PFSK-1 (cell line): ENCODE data around the gene TBXAS1.

ENCODE experiments used
- FOXP2 ChIP-seq: optimal IDR thresholded peaks from 2 replicates; pipeline ENCODE3; 2011; ENCODE audit warnings: borderline replicate concordance, control low read depth, inconsistent platforms; ENCODE audit not compliant: insufficient read depth; ENCODE audit errors: extremely low read length, extremely low read depth
- POLR2AphosphoS5 ChIP-seq: IDR thresholded peaks from 2 replicates; pipeline ENCODE4 v1.6.1; 2012; ENCODE audit warnings: low read depth, mild to moderate bottlenecking, control low read depth, low read length, moderate library complexity
- SIN3A ChIP-seq: IDR thresholded peaks from 2 replicates; pipeline ENCODE4 v1.6.1; 2012; ENCODE audit warnings: mild to moderate bottlenecking, low read length, moderate library complexity, borderline replicate concordance; ENCODE audit not compliant: insufficient read depth
- TAF1 ChIP-seq: IDR thresholded peaks from 2 replicates; pipeline ENCODE4 v1.6.1; 2012; ENCODE audit warnings: low read length, control low read depth, borderline replicate concordance; ENCODE audit not compliant: insufficient read depth
- TF ChIP-seq, protein P1 (sequence below), 2 experiments: IDR thresholded peaks; 2 replicates each; pipeline versions ENCODE4 v1.6.1 to v1.8.0; 2011 to 2012; ENCODE audit warnings: low read depth in 2 of 2, low read length in 2 of 2, control low read depth in 1 of 2, inconsistent platforms in 1 of 2, mild to moderate bottlenecking in 1 of 2, moderate library complexity in 1 of 2; ENCODE audit not compliant: insufficient read depth in 1 of 2

The TBXAS1 gene

GRCh38 chr7:139946533-139946932, 117.5 kb downstream of the TBXAS1 start:
- TF ChIP-seq, protein P1, sequence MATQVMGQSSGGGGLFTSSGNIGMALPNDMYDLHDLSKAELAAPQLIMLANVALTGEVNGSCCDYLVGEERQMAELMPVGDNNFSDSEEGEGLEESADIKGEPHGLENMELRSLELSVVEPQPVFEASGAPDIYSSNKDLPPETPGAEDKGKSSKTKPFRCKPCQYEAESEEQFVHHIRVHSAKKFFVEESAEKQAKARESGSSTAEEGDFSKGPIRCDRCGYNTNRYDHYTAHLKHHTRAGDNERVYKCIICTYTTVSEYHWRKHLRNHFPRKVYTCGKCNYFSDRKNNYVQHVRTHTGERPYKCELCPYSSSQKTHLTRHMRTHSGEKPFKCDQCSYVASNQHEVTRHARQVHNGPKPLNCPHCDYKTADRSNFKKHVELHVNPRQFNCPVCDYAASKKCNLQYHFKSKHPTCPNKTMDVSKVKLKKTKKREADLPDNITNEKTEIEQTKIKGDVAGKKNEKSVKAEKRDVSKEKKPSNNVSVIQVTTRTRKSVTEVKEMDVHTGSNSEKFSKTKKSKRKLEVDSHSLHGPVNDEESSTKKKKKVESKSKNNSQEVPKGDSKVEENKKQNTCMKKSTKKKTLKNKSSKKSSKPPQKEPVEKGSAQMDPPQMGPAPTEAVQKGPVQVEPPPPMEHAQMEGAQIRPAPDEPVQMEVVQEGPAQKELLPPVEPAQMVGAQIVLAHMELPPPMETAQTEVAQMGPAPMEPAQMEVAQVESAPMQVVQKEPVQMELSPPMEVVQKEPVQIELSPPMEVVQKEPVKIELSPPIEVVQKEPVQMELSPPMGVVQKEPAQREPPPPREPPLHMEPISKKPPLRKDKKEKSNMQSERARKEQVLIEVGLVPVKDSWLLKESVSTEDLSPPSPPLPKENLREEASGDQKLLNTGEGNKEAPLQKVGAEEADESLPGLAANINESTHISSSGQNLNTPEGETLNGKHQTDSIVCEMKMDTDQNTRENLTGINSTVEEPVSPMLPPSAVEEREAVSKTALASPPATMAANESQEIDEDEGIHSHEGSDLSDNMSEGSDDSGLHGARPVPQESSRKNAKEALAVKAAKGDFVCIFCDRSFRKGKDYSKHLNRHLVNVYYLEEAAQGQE (IDR thresholded peaks at IDR 0.05; ENCODE audit: insufficient read depth in 1 of 2, low read depth in 2 of 2, low read length in 2 of 2), result no peak
- TF ChIP-seq FOXP2 (no peak), TAF1 (no peak), POLR2AphosphoS5 (no peak), SIN3A (no peak)

- TF ChIP-seq POLR2AphosphoS5, result no peak
- TF ChIP-seq, protein P1 (IDR thresholded peaks at IDR 0.05; ENCODE audit: insufficient read depth in 1 of 2, low read depth in 2 of 2, low read length in 2 of 2), result no peak
- TF ChIP-seq SIN3A, result no peak
- TF ChIP-seq FOXP2, result no peak
- TF ChIP-seq TAF1, result no peak
Observed at GRCh38 chr7:139947021-139947420, 118.0 kb downstream of the TBXAS1 start.

GRCh38 chr7:139948167-139948566, 119.1 kb downstream of the TBXAS1 start:
- TF ChIP-seq FOXP2 (no peak), POLR2AphosphoS5 (no peak), TAF1 (no peak), SIN3A (no peak)
- TF ChIP-seq, protein P1 (IDR thresholded peaks at IDR 0.05; ENCODE audit: insufficient read depth in 1 of 2, low read depth in 2 of 2, low read length in 2 of 2), result no peak

GRCh38 chr7:139948587-139949335, 119.7 kb downstream of the TBXAS1 start:
- TF ChIP-seq FOXP2 (no peak), POLR2AphosphoS5 (no peak), TAF1 (no peak)

GRCh38 chr7:139949629-139950028, 120.6 kb downstream of the TBXAS1 start:
- TF ChIP-seq FOXP2 (no peak), SIN3A (no peak), TAF1 (no peak), POLR2AphosphoS5 (no peak)
- TF ChIP-seq, protein P1 (IDR thresholded peaks at IDR 0.05; ENCODE audit: insufficient read depth in 1 of 2, low read depth in 2 of 2, low read length in 2 of 2), result no peak
